Activated CD8-positive, alpha-beta T cell treated with anti-CD3 and anti-CD28 coated beads, Interleukin-2, amount 10 ng/mL, durations not matched to agents 7 days and 5 days (primary cell): ENCODE measurements around the gene ITPK1. TPM values are rescaled to one million over a fixed set of nuclear protein-coding genes. Genes with fewer than 3 reads are reported as not detected.
"Not testable (repeated sequence)": the region's sequence is repeated elsewhere in the genome, so short reads cannot be mapped to it uniquely, and the experiment has no call there.

ENCODE experiments used
- ATAC-seq: fragments of 150-1000 bp; cut with Tn5 transposase; one replicate; pipeline ENCODE4 v1.10.0; 2021; ENCODE audit warnings: moderate library complexity
- CTCF ChIA-PET: fragments of 350-600 bp; sonication (Branson Sonifier 250); formaldehyde crosslinking; loops from one replicate; lab custom pipeline; 2021; ENCODE audit warnings: antibody characterized with exemption; lab: Charles Lee
- POLR2A ChIA-PET: fragments of 350-600 bp; sonication (Branson Sonifier 250); formaldehyde crosslinking; loops from one replicate; lab custom pipeline; 2021; ENCODE audit warnings: antibody characterized with exemption; lab: Charles Lee
- DNase-seq: peaks from one replicate; pipeline ENCODE4 v3.0.0-alpha.2; 2020
- H3K27ac Mint-ChIP-seq: one replicate; pipeline ENCODE4 v1.8.0; 2021; ENCODE audit warnings: mild to moderate bottlenecking, mixed read lengths
- H3K27me3 Mint-ChIP-seq: one replicate; pipeline ENCODE4 v1.8.0; 2021; ENCODE audit warnings: low read depth, mixed read lengths
- H3K36me3 Mint-ChIP-seq: one replicate; pipeline ENCODE4 v1.8.0; 2021; ENCODE audit warnings: low read depth, mixed read lengths
- H3K4me1 Mint-ChIP-seq: one replicate; pipeline ENCODE4 v1.8.0; 2021; ENCODE audit warnings: low read depth, mixed read lengths
- H3K4me3 Mint-ChIP-seq: one replicate; pipeline ENCODE4 v1.8.0; 2021; ENCODE audit warnings: mild to moderate bottlenecking, mixed read lengths
- H3K9me3 Mint-ChIP-seq: one replicate; pipeline ENCODE4 v1.8.0; 2022; ENCODE audit warnings: mixed read lengths; ENCODE audit not compliant: insufficient read depth
- total RNA-seq, 2 experiments: library from RNA; stranded (reverse); gene quantifications; one replicate each; pipeline ENCODE4 v1.2.3, GENCODE V29; 2021

The ITPK1 gene
- total RNA-seq, 2 experiments from 2014 or later, result 103 to 107 TPM

DNA sequence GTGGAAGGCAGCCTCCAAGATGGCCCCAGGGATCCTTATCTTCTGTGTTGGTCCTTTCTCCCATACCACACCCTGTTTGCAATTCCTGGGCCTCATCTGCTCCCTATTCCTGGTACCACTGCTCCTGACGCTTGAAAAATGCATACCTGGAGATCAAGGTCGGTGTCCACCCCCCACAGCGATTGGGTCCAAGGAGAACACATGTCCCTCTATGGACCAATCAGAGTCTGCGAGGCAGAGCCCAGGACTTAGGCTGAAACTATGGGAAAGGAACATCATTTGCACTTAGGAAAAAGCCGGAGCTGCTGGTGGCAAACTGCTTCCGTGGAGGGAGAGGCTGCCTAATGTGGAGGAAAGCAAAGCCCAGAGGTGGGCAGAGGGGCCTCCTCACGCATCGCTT, 33.3 kb upstream of the ITPK1 start:
- peaks cover 7% of the 10 kb centered on the region for H3K27me3 Mint-ChIP-seq
- H3K36me3 Mint-ChIP-seq, result no peaks in the 10 kb centered on the region
- CTCF ChIA-PET, result no interaction called here
- ATAC-seq (no peak), DNase-seq (no peak)
- H3K9me3 Mint-ChIP-seq, result no peaks in the 10 kb centered on the region
- H3K4me3 Mint-ChIP-seq, result no peak overlapping the region
- no peak overlapping the region for H3K27ac Mint-ChIP-seq
- POLR2A ChIA-PET, result no interaction called here
- peaks cover 2% of the 10 kb centered on the region for H3K4me1 Mint-ChIP-seq

DNA sequence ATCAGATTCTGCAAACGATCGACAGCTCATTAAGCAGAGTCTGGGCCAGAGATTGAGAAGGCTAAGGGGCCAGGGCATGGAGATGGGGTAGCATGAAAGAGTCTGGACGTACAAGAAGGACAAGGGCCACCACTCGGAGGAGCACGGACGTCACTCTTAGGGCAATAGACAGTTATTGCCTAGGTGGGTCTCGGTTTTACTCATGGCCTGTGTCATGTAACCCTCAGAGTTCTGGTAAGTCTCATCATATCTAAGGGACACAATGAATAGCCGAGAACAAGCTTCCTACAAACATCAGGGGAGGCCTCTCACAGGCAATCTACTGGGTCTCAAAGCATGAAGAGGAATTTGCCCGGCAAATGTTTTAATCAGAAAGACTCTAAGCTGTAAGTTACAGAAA, 30.4 kb upstream of the ITPK1 start:
- no peak for ATAC-seq
- peaks cover 5% of the 10 kb centered on the region for H3K27me3 Mint-ChIP-seq
- CTCF ChIA-PET, result interaction anchor here (1.3 kb wide), 2 partner anchors 33 to 194 kb away, joined by 3 to 5 read pairs; no protein-coding TSS in a partner anchor
- no peaks in the 10 kb centered on the region for H3K9me3 Mint-ChIP-seq
- POLR2A ChIA-PET, result no interaction called here
- H3K4me3 Mint-ChIP-seq, result no peak overlapping the region
- DNase-seq, result no peak
- no peaks in the 10 kb centered on the region for H3K4me1 Mint-ChIP-seq
- H3K36me3 Mint-ChIP-seq, result no peaks in the 10 kb centered on the region
- H3K27ac Mint-ChIP-seq, result no peak overlapping the region

DNA sequence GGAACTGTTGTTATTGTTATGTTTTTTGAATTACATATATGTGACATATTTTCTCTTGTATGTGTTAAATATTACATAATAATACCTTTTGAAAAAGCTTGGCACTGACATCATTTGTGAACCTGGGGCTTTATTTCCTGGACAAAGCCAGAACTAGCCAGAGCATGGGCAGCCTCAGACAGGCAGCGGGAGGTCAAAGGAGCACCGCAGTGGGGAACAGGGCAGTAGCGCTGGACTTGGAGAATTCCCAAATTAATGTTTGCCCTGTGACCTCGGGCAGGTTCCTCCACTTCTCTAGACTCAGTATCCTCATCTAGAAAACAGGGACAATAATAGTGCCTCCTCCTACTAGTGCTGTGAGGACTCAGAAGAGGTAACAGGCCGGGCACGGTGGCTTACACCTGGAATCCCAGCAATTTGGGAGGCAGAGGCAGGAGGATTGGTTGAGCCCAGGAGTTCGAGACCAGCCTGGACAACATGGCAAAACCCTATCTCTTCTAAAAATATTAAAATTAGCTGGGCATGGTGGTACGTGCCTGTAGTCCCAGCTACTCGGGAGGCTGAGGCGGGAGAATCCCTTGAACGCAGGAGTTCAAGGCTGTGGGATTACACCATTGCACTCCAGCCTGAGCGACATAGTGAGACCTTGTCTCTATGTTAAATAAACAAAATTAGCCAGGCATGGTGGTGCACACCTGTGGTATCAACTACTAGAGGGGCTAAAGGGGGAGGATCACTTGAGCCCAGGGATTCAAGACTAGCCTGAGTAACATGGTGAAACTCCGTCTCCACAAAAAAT, 27.3 kb upstream of the ITPK1 start:
- POLR2A ChIA-PET, result no interaction called here

DNA sequence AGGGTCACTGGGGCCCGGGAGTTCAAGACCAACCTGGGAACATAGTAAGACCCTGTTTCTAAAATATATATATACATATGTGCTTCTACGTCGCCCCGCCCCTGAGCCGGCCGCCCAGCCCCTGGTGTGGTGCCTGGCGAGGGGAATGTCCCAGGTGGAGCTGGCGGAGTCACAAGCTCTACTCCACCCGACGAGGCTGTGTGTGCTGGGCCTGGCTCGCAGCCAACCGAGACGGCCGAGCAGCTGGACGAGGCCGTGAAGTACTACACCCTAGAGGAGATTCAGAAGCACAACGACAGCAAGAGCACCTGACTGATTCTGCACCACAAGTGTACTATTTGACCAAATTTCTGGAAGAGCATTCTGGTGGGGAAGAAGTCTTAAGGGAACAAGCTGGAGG, 22.1 kb upstream of the ITPK1 start:
- ChIA-PET POLR2A (no interaction called here), CTCF (interaction anchor here (1.0 to 2.6 kb wide), 4 partner anchors 24 to 186 kb away, joined by 3 to 31 read pairs (median 7); no protein-coding TSS in a partner anchor)
- no peak for DNase-seq
- H3K4me1 Mint-ChIP-seq, result peaks cover 4% of the 10 kb centered on the region
- no peaks in the 10 kb centered on the region for H3K27me3 Mint-ChIP-seq
- H3K9me3 Mint-ChIP-seq, result no peaks in the 10 kb centered on the region
- no peak overlapping the region for H3K27ac Mint-ChIP-seq
- no peaks in the 10 kb centered on the region for H3K36me3 Mint-ChIP-seq
- ATAC-seq, result no peak
- no peak overlapping the region for H3K4me3 Mint-ChIP-seq

More for the DNA sequence above, 27.3 kb upstream of the ITPK1 start:
- Mint-ChIP-seq H3K27ac (no peak overlapping the region), H3K4me3 (no peak overlapping the region), H3K27me3 (no peaks in the 10 kb centered on the region), H3K36me3 (no peaks in the 10 kb centered on the region), H3K4me1 (peaks cover 4% of the 10 kb centered on the region), H3K9me3 (no peaks in the 10 kb centered on the region)
- ATAC-seq, result no peak
- no peak for DNase-seq
- CTCF ChIA-PET, result interaction anchor here (2.3 to 3.2 kb wide), 2 partner anchors 30 to 191 kb away, joined by 7 to 9 read pairs; no protein-coding TSS in a partner anchor

DNA sequence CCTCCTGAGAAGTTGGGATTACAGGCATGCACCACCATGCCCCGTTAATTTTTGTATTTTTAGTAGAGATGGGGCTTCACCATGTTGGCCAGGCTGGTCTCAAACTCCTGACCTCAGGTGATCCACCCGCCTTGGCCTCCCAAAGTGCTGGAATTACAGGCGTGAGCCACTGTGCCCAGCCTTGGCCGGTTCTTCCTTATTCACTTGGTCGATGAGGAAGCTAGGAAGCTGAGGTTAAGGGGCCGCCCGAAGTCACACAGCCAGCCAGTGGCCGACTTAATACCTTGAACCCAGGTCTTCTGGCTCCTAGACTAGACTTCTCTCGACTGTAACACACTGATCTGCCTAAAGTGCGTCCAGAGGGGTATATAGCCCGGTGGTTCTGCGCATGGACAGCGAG, 20.8 kb upstream of the ITPK1 start:
- DNase-seq, H3K36me3 Mint-ChIP-seq, H3K4me3 Mint-ChIP-seq, ATAC-seq, H3K9me3 Mint-ChIP-seq, H3K27ac Mint-ChIP-seq, H3K27me3 Mint-ChIP-seq, H3K4me1 Mint-ChIP-seq, POLR2A ChIA-PET: not testable (repeated sequence)
- CTCF ChIA-PET, result interaction anchor here (0.8 kb wide), 1 partner anchor 23 kb away, joined by 4 read pairs; no protein-coding TSS in a partner anchor

DNA sequence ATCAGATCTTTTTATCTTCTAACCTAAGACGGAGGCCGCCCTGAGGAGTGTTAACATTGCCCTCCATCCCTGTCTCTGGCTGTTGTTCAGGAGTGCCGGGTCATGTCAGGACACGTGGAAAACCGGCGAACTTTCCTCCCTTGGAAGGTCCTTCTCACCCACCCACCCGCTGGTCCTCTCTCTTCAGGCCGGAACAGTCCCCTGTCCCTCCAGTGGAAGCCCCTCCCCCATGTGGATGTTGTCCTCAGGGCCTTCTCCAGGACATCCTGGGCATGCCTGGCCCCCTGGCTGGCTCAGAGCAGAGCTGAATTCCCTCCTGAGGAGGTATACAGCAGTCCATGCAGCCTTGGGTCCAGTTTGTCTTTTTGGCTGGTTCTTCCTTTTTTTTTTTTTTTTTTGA, 20.3 kb upstream of the ITPK1 start:
- Mint-ChIP-seq H3K9me3 (no peaks in the 10 kb centered on the region), H3K27me3 (no peaks in the 10 kb centered on the region), H3K36me3 (no peaks in the 10 kb centered on the region), H3K4me3 (no peak overlapping the region), H3K4me1 (peaks cover 4% of the 10 kb centered on the region), H3K27ac (no peak overlapping the region)
- POLR2A ChIA-PET, result no interaction called here
- DNase-seq (no peak), ATAC-seq (no peak)
- CTCF ChIA-PET, result interaction anchor here (2.5 kb wide), 1 partner anchor 22 kb away, joined by 19 read pairs; no protein-coding TSS in a partner anchor

DNA sequence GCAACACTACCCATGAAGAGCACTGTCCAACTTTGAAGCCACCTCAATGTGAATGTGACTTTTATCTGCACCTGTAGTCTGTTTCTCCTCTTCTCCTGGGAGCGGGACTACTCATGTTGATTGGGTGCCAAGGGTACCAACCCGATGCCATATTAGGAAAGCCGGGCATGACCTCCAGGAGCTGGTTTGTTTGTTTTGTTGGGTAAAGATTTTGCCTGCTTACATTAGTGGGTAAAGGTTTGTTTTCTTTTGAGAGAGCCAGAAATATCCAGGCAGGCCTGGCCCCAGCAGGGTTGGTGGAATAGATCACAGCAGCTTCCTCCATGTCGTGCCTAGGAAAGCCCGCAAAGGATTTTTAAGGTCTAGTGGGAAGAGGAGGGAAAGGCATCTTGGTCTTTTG, 19.7 kb upstream of the ITPK1 start:
- Mint-ChIP-seq H3K9me3 (no peaks in the 10 kb centered on the region), H3K4me3 (no peak overlapping the region), H3K27me3 (no peaks in the 10 kb centered on the region), H3K27ac (peak overlapping the region; percentile 6), H3K36me3 (no peaks in the 10 kb centered on the region), H3K4me1 (peaks cover 4% of the 10 kb centered on the region)
- ChIA-PET CTCF (interaction anchor here (2.5 kb wide), 1 partner anchor 21 kb away, joined by 19 read pairs; no protein-coding TSS in a partner anchor), POLR2A (no interaction called here)
- ATAC-seq (no peak), DNase-seq (no peak)

DNA sequence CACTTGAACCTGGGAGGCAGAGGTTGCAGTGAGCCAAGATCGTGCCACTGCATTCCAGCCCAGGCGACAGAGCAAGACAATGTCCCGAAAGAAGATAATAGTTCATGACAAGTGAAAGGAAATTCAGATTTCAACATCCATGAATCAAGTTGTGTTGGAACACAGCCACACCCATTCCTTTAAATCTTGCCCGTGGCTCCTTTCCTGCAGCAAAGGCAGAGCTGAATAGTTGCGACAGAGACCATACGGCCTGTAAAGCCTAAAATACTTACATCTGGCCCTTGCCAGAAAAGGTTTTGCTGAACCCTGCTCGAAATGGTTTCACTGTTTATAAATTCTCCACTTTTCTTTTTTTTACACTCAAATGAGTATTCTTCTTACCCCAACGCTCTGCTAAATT, 17.7 kb upstream of the ITPK1 start:
- ChIA-PET CTCF (interaction anchor here (1.0 to 4.1 kb wide), 10 partner anchors 14 to 188 kb away, joined by 3 to 101 read pairs (median 9); no protein-coding TSS in a partner anchor), POLR2A (interaction anchor here (1.5 kb wide), 1 partner anchor 20 kb away, joined by 6 read pairs; no protein-coding TSS in a partner anchor)
- Mint-ChIP-seq H3K27ac (no peak overlapping the region), H3K4me1 (no peaks in the 10 kb centered on the region), H3K4me3 (no peak overlapping the region), H3K36me3 (no peaks in the 10 kb centered on the region), H3K9me3 (no peaks in the 10 kb centered on the region), H3K27me3 (peaks cover 3% of the 10 kb centered on the region)
- ATAC-seq (no peak), DNase-seq (no peak)

DNA sequence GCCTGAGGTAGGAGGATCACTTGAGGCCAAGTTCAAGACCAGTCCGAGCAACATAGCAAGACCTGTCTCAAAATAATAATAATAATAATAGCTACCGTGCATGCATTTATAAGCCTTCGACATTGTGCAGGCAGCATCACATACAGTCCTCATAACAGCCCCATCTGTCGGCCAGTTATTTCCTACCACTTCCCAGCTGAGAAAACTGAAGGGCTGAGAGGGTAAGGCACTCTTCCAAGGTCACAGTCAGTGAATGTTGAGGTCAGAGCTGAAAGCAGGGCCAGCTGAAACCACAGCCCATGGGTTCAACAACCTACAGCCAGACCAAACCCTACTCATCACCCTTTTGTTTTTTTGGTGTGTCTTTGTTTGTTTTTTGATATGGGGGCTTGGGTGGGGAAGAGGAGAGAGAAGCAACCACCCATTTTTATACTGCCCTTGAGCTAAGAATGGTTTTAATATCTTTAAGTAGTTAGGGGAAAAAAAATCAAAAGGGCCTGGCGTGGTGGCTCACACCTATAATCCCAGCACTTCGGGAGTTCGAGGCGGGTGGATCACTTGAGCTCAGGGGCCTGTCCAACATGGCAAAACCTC, 16.8 kb upstream of the ITPK1 start:
- ATAC-seq, result peak; percentile 77

DNA sequence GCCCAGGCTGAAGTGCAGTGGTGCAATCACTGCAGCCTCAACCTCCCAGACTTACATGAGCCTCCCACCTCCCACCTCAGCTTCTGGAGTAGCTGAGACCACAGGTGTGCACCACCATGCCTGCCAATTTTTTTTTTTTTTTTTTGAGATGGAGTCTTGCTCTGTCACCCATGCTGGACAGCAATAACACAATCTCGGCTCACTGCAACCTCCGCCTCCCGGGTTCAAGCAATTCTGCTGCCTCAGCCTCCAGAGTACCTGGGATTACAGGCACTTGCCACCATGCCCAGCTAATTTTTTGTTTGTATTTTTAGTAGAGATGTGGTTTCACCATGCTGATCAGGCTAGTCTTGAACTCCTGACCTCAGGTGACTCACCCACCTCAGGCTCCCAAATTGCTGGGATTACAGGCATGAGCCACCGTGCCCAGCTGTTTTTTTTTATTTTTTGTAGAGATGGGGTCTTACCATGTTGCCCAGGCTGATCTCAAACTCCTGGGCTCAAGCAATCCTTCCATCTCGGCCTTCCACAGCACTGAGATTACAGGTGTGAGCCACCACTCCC, 15.6 kb upstream of the ITPK1 start:
- not testable (repeated sequence) for DNase-seq, H3K36me3 Mint-ChIP-seq, H3K27me3 Mint-ChIP-seq, H3K4me1 Mint-ChIP-seq, H3K27ac Mint-ChIP-seq, H3K9me3 Mint-ChIP-seq, H3K4me3 Mint-ChIP-seq, ATAC-seq
- POLR2A ChIA-PET, result interaction anchor here (1.7 kb wide), 1 partner anchor 16 kb away, joined by 4 read pairs; the partner anchor contains the start of gene ITPK1
- CTCF ChIA-PET, result interaction anchor here (0.7 to 4.1 kb wide), 12 partner anchors 8 to 229 kb away, joined by 3 to 101 read pairs (median 5); no protein-coding TSS in a partner anchor

More for the DNA sequence above, 16.8 kb upstream of the ITPK1 start:
- no peaks in the 10 kb centered on the region for H3K4me1 Mint-ChIP-seq
- H3K9me3 Mint-ChIP-seq, result no peaks in the 10 kb centered on the region
- ChIA-PET CTCF (interaction anchor here (0.7 to 4.1 kb wide), 20 partner anchors 8 to 300 kb away, joined by 3 to 101 read pairs (median 4); no protein-coding TSS in a partner anchor), POLR2A (interaction anchor here (1.5 to 1.7 kb wide), 2 partner anchors 17 to 19 kb away, joined by 4 to 6 read pairs; partner anchors contain the start of gene ITPK1)
- peaks cover 6% of the 10 kb centered on the region for H3K27me3 Mint-ChIP-seq
- DNase-seq, result peak; percentile 55
- no peak overlapping the region for H3K4me3 Mint-ChIP-seq
- no peaks in the 10 kb centered on the region for H3K36me3 Mint-ChIP-seq
- no peak overlapping the region for H3K27ac Mint-ChIP-seq

DNA sequence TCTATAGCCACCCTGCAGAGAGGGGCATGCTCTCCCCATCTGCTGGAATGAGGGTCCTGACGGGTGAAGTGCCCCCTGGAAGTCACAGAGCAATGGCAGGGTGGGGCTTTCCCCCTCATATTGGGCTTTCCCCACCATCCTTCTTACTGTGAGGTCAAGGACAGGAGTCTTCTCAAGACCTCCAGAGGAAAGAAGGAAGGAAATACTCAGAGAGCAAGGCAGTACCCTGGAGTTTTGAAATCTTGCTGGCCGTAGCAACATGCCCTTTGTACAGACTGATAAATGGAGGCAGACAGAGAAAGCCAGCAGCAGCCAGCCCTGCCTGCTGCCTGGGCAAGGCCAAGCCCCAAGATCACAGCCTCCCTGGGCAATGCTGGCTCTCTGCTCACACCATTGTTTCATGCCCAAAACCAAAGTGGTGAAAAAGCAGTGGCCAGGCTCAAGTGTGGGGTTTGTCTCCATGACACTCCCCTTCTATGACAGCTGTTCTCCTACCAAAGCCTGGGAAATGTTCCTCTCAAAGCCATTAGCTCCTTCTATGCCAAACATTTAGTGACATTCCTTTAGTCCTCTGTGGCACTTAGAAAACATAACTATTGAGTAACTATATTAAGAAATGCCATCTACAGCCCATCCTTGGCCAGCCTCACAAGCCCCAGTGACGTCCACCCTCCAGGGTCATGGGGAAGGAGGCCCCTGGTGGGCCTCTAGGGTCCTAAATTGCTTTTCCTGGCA, 13.2 kb upstream of the ITPK1 start:
- Mint-ChIP-seq H3K4me3 (no peak overlapping the region), H3K27me3 (peaks cover 6% of the 10 kb centered on the region), H3K4me1 (no peaks in the 10 kb centered on the region), H3K27ac (no peak overlapping the region), H3K9me3 (no peaks in the 10 kb centered on the region), H3K36me3 (no peaks in the 10 kb centered on the region)
- DNase-seq (no peak), ATAC-seq (no peak)
- ChIA-PET CTCF (interaction anchor here (0.7 kb wide), 1 partner anchor 10 kb away, joined by 3 read pairs; no protein-coding TSS in a partner anchor), POLR2A (no interaction called here)
